Measurements from ENCODE around the gene FNIP1. TPM values are rescaled to one million over a fixed set of nuclear protein-coding genes. Genes with fewer than 3 reads are reported as not detected.
A peak's percentile ranks its signal among the peaks of the same experiment; 100 is the strongest.

The FNIP1 gene
- total and polyA plus RNA-seq, 9 of the 15 experiments (the other 6 are each of a cell fraction or from before 2014, with no cell fraction given): 5.0 to 32.8 (median 18.4) TPM

- Histone ChIP-seq H3K79me2 (ENCODE audit: control insufficient read depth, insufficient read depth, low read length) (no peaks in the 10 kb centered on the region), H3K27ac (ENCODE audit: extremely low read depth, low read depth, low read length) (no peak overlapping the region), H3K4me1 (replicated peaks in 1 of 2; ENCODE audit: control insufficient read depth in 2 of 2, insufficient read depth in 2 of 2, low read length in 2 of 2) (no peaks in the 10 kb centered on the region), H3K9me1 (ENCODE audit: control insufficient read depth, insufficient read depth, low read length) (no peaks in the 10 kb centered on the region), H3K9ac (ENCODE audit: insufficient read depth in 1 of 2, low read depth in 2 of 2, low read length in 2 of 2) (no peak overlapping the region), H3K27me3 (ENCODE audit: control insufficient read depth in 2 of 2, insufficient read depth in 2 of 2, low read length in 2 of 2) (no peaks in the 10 kb centered on the region), H3K36me3 (ENCODE audit: control insufficient read depth, insufficient read depth, low read length) (peaks cover 82% of the 10 kb centered on the region; the same call in 2 of the 3 replicates), H3K9me3 (replicated peaks; ENCODE audit: control insufficient read depth, insufficient read depth, low read depth, low read length) (no peaks in the 10 kb centered on the region), H3K4me2 (ENCODE audit: insufficient read depth, low read length) (no peak overlapping the region), H3K4me3 (no peak overlapping the region), H2AFZ (ENCODE audit: low read depth, low read length) (no peak overlapping the region), H4K20me1 (replicated peaks; ENCODE audit: control insufficient read depth, insufficient read depth, low read length) (0 out of 2 replicates have a peak, but pooled peaks cover 3% of the 10 kb centered on the region)
- POLR2A ChIA-PET: interaction anchor here (1.5 to 1.9 kb wide), 2 partner anchors 9 to 24 kb away, joined by 3 to 5 read pairs; no protein-coding TSS in a partner anchor
- in situ Hi-C loops (cut with MboI): no loop called here
- TF ChIP-seq RFX7 (CRISPR knock-in tag; IDR thresholded peaks at IDR 0.05) (no peak), NR1H2 (CRISPR knock-in tag; IDR thresholded peaks at IDR 0.05) (no peak), MAFF (IDR thresholded peaks at IDR 0.05; ENCODE audit: low read length) (no peak), ZBTB12 (CRISPR knock-in tag; IDR thresholded peaks at IDR 0.05) (no peak), CBFB (CRISPR knock-in tag; IDR thresholded peaks at IDR 0.05) (no peak)
- BruUV-seq (replicated peaks): no TSS peak
- ATAC-seq (no peak), FAIRE-seq (no peak), DNase-seq (ENCODE audit: extremely low read depth in 1 of 4, low spot score in 3 of 4) (no peak)
- intact Hi-C loops (cut with micrococcal nuclease): no loop called here
- CTCF ChIA-PET (ENCODE audit: low intra/inter-chr PET ratio): no interaction called here
- WGBS (ENCODE audit: insufficient coverage, low coverage, missing lambda C conversion rate): 100% methylated on average over 1 of the region's 1 CpG
Observed at GRCh38 chr5:131664929-131665328, 131.9 kb downstream of the FNIP1 start.

- Histone ChIP-seq H4K20me1 (replicated peaks; ENCODE audit: control insufficient read depth, insufficient read depth, low read length) (0 out of 2 replicates have a peak, but pooled peaks cover 3% of the 10 kb centered on the region), H2AFZ (ENCODE audit: low read depth, low read length) (no peak overlapping the region), H3K27ac (ENCODE audit: extremely low read depth, low read depth, low read length) (no peak overlapping the region), H3K9ac (ENCODE audit: insufficient read depth in 1 of 2, low read depth in 2 of 2, low read length in 2 of 2) (no peak overlapping the region), H3K9me3 (replicated peaks; ENCODE audit: control insufficient read depth, insufficient read depth, low read depth, low read length) (no peaks in the 10 kb centered on the region), H3K4me3 (no peak overlapping the region), H3K79me2 (ENCODE audit: control insufficient read depth, insufficient read depth, low read length) (no peaks in the 10 kb centered on the region), H3K9me1 (ENCODE audit: control insufficient read depth, insufficient read depth, low read length) (no peaks in the 10 kb centered on the region), H3K4me2 (ENCODE audit: insufficient read depth, low read length) (no peak overlapping the region), H3K27me3 (ENCODE audit: control insufficient read depth in 2 of 2, insufficient read depth in 2 of 2, low read length in 2 of 2) (no peaks in the 10 kb centered on the region), H3K36me3 (ENCODE audit: control insufficient read depth, insufficient read depth, low read length) (peaks cover 73% of the 10 kb centered on the region; the same call in 2 of the 3 replicates), H3K4me1 (replicated peaks in 1 of 2; ENCODE audit: control insufficient read depth in 2 of 2, insufficient read depth in 2 of 2, low read length in 2 of 2) (peaks cover 0 to 2% of the 10 kb centered on the region in 2 experiments; a peak in 1 of 5 replicates)
- in situ Hi-C loops (cut with MboI) (no loop called here), intact Hi-C loops (cut with micrococcal nuclease) (no loop called here)
- 60% methylated on average over 1 of the region's 1 CpG for WGBS (ENCODE audit: insufficient coverage, low coverage, missing lambda C conversion rate)
- BruUV-seq (replicated peaks): no TSS peak
- POLR2A ChIA-PET: no interaction called here
- CTCF ChIA-PET (ENCODE audit: low intra/inter-chr PET ratio): no interaction called here
- no peak for DNase-seq (ENCODE audit: extremely low read depth in 1 of 4, low spot score in 3 of 4)
- FAIRE-seq: no peak
- ATAC-seq: no peak
- TF ChIP-seq NCOA6 (IDR thresholded peaks at IDR 0.05) (no peak), ZNF24 (IDR thresholded peaks at IDR 0.05) (no peak), MTA3 (IDR thresholded peaks at IDR 0.05; ENCODE audit: borderline replicate concordance) (no peak), HMG20B (CRISPR knock-in tag; IDR thresholded peaks at IDR 0.05) (no peak), U2AF2 (optimal IDR thresholded peaks at IDR 0.05; ENCODE audit: low read depth, low read length) (no peak), MBD1 (CRISPR knock-in tag; IDR thresholded peaks at IDR 0.05) (no peak), TAF15 (IDR thresholded peaks at IDR 0.05; ENCODE audit: low read depth, low read length) (no peak), NFE2L1 (tag; IDR thresholded peaks at IDR 0.05; ENCODE audit: borderline replicate concordance, low read depth) (peak; percentile 81), MAFF (IDR thresholded peaks at IDR 0.05; ENCODE audit: low read length) (peak; percentile 70), MYC (IDR thresholded peaks at IDR 0.05; ENCODE audit: low read depth, low read length) (no peak), MYC (CRISPR knock-in tag; IDR thresholded peaks at IDR 0.05; ENCODE audit: borderline replicate concordance, low read depth) (no peak), SNRNP70 (optimal IDR thresholded peaks at IDR 0.05; ENCODE audit: low read depth, low read length) (no peak), ZNF316 (IDR thresholded peaks at IDR 0.05) (peak; percentile 90)
Observed at GRCh38 chr5:131661933-131662332, 134.9 kb downstream of the FNIP1 start.

All from K562 (cell line).